ENCODE measurements around the gene ITFG2. TPM values are rescaled to one million over a fixed set of nuclear protein-coding genes. Genes with fewer than 3 reads are reported as not detected.

The ITFG2 gene
- total and polyA plus RNA-seq, 2 donors (not counting 3 experiments of a cell fraction or from before 2014, with no cell fraction given), result 25.0 to 31.9 TPM

GRCh38 chr12:2825132-2825531, 12.7 kb downstream of the ITFG2 start:
- Histone ChIP-seq H3K27me3 (ENCODE audit: control insufficient read depth in 2 of 2, insufficient read depth in 2 of 2, low read length in 2 of 2) (no peaks in the 10 kb centered on the region), H3K4me3 (replicated peaks in 1 of 3; ENCODE audit: insufficient read depth in 1 of 3, low read depth in 1 of 3, low read length in 3 of 3) (no peak overlapping the region), H3K4me1 (ENCODE audit: control insufficient read depth, extremely low read depth, insufficient read depth, low read length) (no peaks in the 10 kb centered on the region), H3K9me3 (replicated peaks; ENCODE audit: control insufficient read depth, insufficient read depth, low read length) (no peaks in the 10 kb centered on the region), H4K20me1 (replicated peaks; ENCODE audit: control insufficient read depth, extremely low read depth, insufficient read depth, low read length) (no peaks in the 10 kb centered on the region), H3K4me2 (ENCODE audit: insufficient read depth, low read length) (no peak overlapping the region), H3K9me1 (replicated peaks; ENCODE audit: control insufficient read depth, extremely low read depth, insufficient read depth, low read length) (no peaks in the 10 kb centered on the region), H2AFZ (ENCODE audit: low read depth, low read length) (no peak overlapping the region), H3K79me2 (ENCODE audit: control insufficient read depth, insufficient read depth, low read length) (no peaks in the 10 kb centered on the region), H3K27ac (ENCODE audit: insufficient read depth, low read depth, low read length) (no peak overlapping the region), H3K9ac (replicated peaks; ENCODE audit: extremely low read depth, insufficient read depth, low read length) (no peak overlapping the region), H3K36me3 (ENCODE audit: control insufficient read depth in 2 of 2, extremely low read depth in 1 of 2, insufficient read depth in 2 of 2, low read length in 2 of 2) (peaks cover 15 to 42% of the 10 kb centered on the region in 2 experiments)
- FAIRE-seq, result no peak
- DNase-seq (ENCODE audit: low read depth, low spot score), result no peak
- dilution Hi-C loops (cut with MboI; ENCODE audit: extremely low pct_ligation_motif_present, low sequenced_read_pairs), result no loop called here
- no peak for TF ChIP-seq MYC (IDR thresholded peaks at IDR 0.05; ENCODE audit: low read depth, low read length)
- no peak for TF ChIP-seq POLR2A (IDR thresholded peaks at IDR 0.05; ENCODE audit: low read depth, low read length)
- no peak for TF ChIP-seq GATA2 (IDR thresholded peaks at IDR 0.05; ENCODE audit: insufficient read depth, insufficient read length, low read depth, low read length)
- no peak for TF ChIP-seq MAX (IDR thresholded peaks at IDR 0.05; ENCODE audit: insufficient read depth, insufficient read length)
- CTCF ChIA-PET, result interaction anchor here (0.8 kb wide), 1 partner anchor 11 kb away, joined by 4 read pairs; no protein-coding TSS in a partner anchor
- no TSS peak for BruUV-seq (replicated peaks)
- intact Hi-C loops (cut with micrococcal nuclease), result no loop called here
- POLR2A ChIA-PET, result no interaction called here

- Histone ChIP-seq H4K20me1 (replicated peaks; ENCODE audit: control insufficient read depth, extremely low read depth, insufficient read depth, low read length) (no peaks in the 10 kb centered on the region), H3K9me1 (replicated peaks; ENCODE audit: control insufficient read depth, extremely low read depth, insufficient read depth, low read length) (no peaks in the 10 kb centered on the region), H3K4me2 (ENCODE audit: insufficient read depth, low read length) (no peak overlapping the region), H3K9ac (replicated peaks; ENCODE audit: extremely low read depth, insufficient read depth, low read length) (no peak overlapping the region), H3K4me1 (ENCODE audit: control insufficient read depth, extremely low read depth, insufficient read depth, low read length) (no peaks in the 10 kb centered on the region), H3K4me3 (replicated peaks in 1 of 3; ENCODE audit: insufficient read depth in 1 of 3, low read depth in 1 of 3, low read length in 3 of 3) (no peak overlapping the region), H3K36me3 (ENCODE audit: control insufficient read depth in 2 of 2, extremely low read depth in 1 of 2, insufficient read depth in 2 of 2, low read length in 2 of 2) (peaks cover 15 to 42% of the 10 kb centered on the region in 2 experiments), H3K27me3 (ENCODE audit: control insufficient read depth in 2 of 2, insufficient read depth in 2 of 2, low read length in 2 of 2) (no peaks in the 10 kb centered on the region), H3K9me3 (replicated peaks; ENCODE audit: control insufficient read depth, insufficient read depth, low read length) (no peaks in the 10 kb centered on the region), H3K79me2 (ENCODE audit: control insufficient read depth, insufficient read depth, low read length) (no peaks in the 10 kb centered on the region), H3K27ac (ENCODE audit: insufficient read depth, low read depth, low read length) (no peak overlapping the region), H2AFZ (ENCODE audit: low read depth, low read length) (no peak overlapping the region)
- intact Hi-C loops (cut with micrococcal nuclease), result no loop called here
- POLR2A ChIA-PET, result no interaction called here
- no TSS peak for BruUV-seq (replicated peaks)
- CTCF ChIA-PET, result no interaction called here
- dilution Hi-C loops (cut with MboI; ENCODE audit: extremely low pct_ligation_motif_present, low sequenced_read_pairs), result no loop called here
- no peak for FAIRE-seq
- no peak for TF ChIP-seq CTCF (IDR thresholded peaks at IDR 0.05; ENCODE audit: extremely low read depth in 1 of 2, insufficient read depth in 1 of 2, low read depth in 1 of 2, low read length in 2 of 2)
- no peak for TF ChIP-seq POLR2A (IDR thresholded peaks at IDR 0.05; ENCODE audit: low read depth, low read length)
- TF ChIP-seq EZH2 (IDR thresholded peaks at IDR 0.05; ENCODE audit: borderline replicate concordance, low read depth, low read length, severe bottlenecking), result no peak
- TF ChIP-seq POLR2AphosphoS5 (IDR thresholded peaks at IDR 0.05; ENCODE audit: insufficient read depth, low read depth, low read length), result no peak
- TF ChIP-seq JUN (IDR thresholded peaks at IDR 0.05; ENCODE audit: borderline replicate concordance, insufficient read depth, insufficient read length, low read depth), result no peak
- TF ChIP-seq MYC (IDR thresholded peaks at IDR 0.05; ENCODE audit: low read depth, low read length), result no peak
- no peak for TF ChIP-seq GATA2 (IDR thresholded peaks at IDR 0.05; ENCODE audit: insufficient read depth, insufficient read length, low read depth, low read length)
- no peak for TF ChIP-seq MAX (IDR thresholded peaks at IDR 0.05; ENCODE audit: insufficient read depth, insufficient read length)
- no peak for TF ChIP-seq FOS (IDR thresholded peaks at IDR 0.05; ENCODE audit: borderline replicate concordance, insufficient read depth, low read length)
- no peak for DNase-seq (ENCODE audit: low read depth, low spot score)
Observed at GRCh38 chr12:2826036-2826435, 13.6 kb downstream of the ITFG2 start.
